Stimulated activated CD4-positive, alpha-beta T cell treated with anti-CD3 and anti-CD28 coated beads, Interleukin-1b, Interleukin-23, amount 100 ng/mL, for 24 hours (primary cell): ENCODE results near the gene TGFBRAP1.

Source experiments
- DNase-seq, 4 experiments: peaks; one replicate each; pipeline ENCODE4 v3.0.0-alpha.2; 2020; ENCODE audit warnings: low read depth in 4 of 4, low spot score in 1 of 4

The TGFBRAP1 gene

DNA sequence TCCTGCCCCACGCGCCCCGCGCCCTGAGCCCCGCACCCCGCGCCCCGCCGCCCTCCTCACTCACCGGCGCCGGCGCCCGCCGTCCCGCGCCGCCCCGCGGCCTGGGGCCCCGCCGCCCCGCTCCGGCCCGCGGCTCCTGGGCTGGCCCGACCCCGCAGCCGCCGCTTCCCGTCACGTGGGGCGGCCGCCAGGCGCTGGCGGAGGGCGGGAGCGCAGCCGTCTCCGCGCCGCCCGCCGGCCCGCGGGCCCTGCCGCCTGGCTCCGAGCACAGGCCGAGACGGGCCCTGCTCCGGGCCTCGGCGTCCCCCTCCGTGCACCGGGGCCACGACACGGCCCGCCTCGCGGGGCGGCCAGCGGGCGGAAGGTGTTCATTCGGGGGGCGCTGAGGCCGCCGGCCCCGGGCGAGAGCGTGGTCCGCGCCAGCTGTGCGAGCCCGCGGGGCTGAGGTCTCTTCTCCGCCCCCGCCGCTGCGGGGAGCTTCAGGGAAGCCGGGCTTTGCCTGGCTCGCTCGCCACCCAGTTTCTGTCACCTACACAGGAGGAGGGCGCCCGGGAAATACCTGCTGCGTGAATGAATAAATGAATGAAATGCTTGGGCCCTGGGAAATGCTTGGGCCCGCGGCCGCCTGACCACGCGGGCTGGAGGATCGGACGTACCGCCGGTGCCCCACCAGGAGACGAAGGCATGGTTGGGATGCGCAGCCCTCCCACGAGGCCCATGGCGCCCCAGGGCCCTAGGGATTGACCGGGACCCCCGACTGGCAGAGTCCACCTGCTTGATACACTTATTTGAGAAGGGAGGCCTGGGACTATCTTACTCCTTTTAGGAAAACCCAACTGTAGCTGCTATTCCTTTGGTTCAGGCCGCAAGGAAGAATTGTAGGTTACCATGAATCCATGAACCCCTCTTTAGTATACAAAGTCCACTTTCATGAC is at the start of gene TGFBRAP1:
TSS of gene TGFBRAP1 (minus strand) at position 175 of the 935 bp plus-strand sequence. CDS start 21,434 bp downstream, outside the sequence.
- peak in 3 of 4 experiments; percentile 20 to 51 (median 32) for DNase-seq

DNA sequence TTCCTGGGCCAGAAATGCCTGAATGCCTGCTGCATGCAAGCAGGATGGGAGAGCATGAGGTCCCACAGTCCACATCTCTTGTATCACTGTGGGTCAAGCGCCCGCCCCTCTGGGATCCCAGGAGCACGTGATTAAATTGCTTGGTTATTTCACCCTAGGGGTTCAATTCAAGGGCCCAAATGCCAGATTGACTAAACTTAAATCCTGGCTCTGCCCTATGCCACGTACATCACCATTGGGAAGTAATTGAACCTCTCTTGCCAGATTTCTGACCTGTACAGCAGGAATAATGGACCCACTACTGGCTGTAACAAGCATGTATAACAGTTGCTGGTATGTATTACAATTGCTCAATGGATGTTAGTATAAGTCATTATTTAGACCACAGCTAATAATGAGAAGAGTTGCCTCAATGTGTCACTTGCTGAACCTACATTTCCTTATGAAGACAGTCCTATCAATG is 49.4 kb upstream of the TGFBRAP1 start:
- DNase-seq: no peak

DNA sequence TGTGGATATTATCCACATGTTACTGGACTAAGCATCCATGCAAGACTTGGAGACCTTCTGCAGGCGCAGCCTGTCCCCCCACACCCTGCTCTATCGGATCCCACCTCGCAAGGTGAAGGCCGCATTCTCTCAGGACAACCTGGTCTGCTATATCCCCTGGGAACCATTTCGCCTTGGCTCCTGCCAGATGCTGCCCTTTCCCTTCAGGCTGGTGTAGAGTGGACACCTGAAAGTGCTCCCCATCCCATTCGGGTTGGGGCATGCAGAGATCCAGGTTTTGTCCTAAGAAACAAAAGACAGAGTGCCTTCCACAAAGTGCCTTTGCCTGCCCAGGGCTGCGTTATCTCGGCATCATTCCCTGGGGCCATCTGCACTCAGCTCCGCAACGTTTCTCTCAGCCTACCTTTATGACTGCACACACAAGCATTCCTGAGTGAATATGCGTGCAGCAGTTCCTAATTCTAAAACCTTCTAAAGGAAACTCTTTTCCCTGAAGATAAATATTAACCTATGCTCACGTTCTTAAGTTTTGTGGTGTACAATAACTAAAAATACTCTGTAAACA is 48.8 kb upstream of the TGFBRAP1 start:
- no peak for DNase-seq

GRCh38 chr2:105377871-105378270 is 48.3 kb upstream of the TGFBRAP1 start:
- DNase-seq: no peak

- DNase-seq: no peak
Observed at GRCh38 chr2:105376789-105377240, 47.3 kb upstream of the TGFBRAP1 start.

DNA sequence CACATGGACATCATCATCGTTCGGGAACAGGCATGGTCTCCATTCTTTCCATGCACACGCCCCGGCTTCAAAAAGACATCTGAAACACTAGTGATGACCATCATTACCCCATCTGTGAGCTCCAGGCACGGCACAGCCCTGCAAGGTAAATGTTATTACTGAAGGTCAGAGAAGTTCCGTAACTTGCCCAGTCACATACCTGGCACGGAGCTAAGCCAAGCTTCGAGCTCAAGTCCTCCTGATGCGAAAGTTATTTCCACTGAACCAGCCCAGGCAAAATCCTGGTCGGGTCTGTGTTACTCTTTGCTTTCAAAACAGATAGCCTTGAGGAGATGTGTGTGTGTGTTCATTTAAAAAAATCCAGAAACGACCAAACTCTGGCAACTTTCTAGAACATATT is 46.5 kb upstream of the TGFBRAP1 start:
- no peak for DNase-seq

- no peak for DNase-seq
Observed at GRCh38 chr2:105375001-105375561, 45.5 kb upstream of the TGFBRAP1 start.

- no peak for DNase-seq
Observed at GRCh38 chr2:105373895-105374401, 44.4 kb upstream of the TGFBRAP1 start.

DNA sequence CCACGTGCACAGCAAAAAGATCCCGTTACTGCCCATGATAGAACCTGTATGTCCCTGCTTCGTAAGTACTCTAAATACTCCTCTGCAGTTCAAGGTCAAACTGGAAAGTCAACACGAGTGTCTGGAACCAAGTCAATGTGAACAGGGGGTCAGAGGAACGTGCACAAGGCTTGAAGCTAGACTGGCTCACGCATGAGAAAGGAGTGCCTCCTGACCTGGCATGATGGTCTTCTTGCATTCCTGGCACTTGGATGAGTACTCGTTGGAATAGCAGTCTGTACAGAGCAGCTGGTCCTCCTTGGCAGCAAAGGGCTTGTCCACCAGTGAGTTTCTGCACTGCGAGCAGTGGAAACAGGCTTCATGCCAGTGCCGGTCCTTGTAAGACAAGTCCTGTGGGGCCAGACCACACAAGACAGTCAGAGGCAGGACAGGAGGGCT is 43.8 kb upstream of the TGFBRAP1 start:
- no peak for DNase-seq

DNA sequence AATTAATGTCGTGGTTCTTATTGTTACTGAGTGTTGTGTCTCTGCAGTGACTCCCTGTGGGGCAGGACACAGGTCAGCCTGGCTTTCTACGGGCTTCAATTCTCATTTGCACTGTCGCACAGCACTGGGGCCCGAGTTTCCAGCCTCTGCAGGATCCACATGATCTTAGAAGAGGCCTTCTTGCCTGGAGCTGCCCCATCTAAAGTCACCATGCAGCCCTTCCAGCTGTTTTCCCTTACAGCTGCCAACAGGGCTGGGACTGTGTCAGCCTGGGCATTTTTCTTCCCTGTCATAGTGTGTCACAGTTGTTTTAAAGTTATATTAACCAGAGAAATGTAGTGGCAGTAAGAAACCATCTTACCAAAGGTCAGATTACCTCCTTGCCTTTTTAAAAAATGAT is 42.3 kb upstream of the TGFBRAP1 start:
- DNase-seq: no peak

- DNase-seq: no peak
Observed at GRCh38 chr2:105371156-105371555, 41.6 kb upstream of the TGFBRAP1 start.

DNA sequence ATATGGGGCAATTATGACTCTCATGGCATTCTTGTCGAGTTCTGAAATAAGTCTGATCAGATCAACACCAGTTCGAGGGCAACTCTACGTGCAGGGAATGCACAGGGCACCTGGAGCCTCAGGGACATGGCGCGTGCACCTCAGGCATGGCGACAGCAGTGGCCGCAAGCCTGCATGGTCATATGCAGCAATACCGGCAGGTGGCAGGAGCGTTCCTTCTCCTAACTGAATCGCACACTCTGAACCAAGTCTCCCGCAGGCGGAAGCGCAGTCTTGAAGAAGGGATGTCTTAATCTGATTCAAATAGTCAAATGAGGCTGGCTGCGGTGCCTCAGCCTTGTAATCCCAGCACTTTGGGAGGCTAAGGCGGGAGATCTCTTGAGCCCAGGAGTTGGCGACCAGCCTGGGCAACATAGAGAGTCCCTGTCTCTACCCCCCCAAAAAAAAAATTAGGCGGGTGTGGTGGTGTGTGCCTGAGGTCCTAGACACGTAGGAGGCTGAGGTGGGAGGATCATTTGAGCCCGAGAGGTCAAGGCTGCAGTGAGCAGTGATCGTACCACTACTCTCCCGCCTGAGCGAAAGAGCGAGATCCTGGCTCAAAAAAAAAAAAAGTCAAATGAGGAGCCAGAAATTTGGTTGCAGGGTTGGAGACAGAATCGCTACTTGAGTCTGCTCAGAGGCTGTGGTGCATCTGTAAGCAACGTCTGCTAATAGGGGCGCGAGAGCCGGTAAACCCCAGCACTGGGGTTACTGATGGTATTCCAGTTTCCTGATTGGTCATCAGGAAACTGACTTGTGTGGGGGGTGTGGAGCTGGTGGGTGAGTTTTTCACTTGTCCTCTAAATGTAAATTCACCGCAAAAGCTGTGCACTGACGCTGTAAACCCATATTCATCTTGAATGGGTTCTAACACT is 40.5 kb upstream of the TGFBRAP1 start:
- DNase-seq: peak; percentile 75 to 78 (median 77)

GRCh38 chr2:105368759-105369408 is 39.3 kb upstream of the TGFBRAP1 start:
- DNase-seq: no peak

DNA sequence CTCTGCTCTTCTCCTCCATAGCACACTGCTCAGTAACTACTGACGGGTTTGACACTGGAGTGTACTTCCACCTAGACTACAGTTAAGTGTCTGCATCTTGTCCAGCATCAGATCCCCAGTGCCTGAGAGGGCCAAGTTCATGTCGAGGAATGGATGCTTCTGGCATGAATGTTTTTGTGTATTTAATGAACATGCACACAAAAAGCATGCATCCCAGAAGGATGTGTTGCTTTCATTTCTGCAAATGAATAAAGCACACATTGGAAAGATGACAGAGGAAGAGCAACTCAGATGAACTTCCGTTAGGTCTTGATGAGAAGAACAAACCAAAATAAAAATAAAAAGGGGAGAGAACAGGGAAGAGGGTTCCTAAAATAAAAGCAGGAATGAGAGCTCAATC is 35.7 kb upstream of the TGFBRAP1 start:
- no peak for DNase-seq

DNA sequence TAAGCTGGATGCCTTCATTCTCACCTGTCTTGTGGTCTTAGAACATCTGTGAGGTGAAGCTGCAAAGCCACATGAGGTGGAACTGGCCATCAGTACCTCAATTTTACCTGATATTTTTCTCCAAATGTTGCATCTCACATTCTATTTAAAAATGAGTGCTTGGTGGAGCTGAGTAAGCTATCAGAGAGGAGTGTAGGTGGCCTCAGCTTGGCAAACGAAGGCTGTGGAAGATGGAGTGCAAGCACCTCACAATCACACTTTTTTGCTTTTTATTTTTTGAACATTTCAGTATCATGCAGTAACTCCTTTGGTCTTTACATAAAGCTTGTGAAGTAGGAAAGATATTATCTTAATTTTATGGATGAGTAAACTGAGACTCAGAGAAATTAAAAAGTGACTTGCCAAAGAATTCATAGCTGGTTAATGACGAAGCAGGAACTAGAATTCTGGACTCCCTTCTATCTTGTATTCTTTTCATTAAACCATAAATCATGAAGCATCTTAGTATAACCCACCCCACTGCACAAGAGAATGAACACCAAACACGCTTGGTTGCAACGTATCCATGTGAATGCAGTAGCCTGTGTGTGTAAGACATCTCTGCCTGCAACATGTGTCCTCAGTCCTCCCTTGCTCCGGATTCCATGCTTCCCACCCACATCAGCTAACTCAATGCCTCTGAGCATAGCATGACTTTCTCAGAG is 35.1 kb upstream of the TGFBRAP1 start:
- no peak for DNase-seq

DNA sequence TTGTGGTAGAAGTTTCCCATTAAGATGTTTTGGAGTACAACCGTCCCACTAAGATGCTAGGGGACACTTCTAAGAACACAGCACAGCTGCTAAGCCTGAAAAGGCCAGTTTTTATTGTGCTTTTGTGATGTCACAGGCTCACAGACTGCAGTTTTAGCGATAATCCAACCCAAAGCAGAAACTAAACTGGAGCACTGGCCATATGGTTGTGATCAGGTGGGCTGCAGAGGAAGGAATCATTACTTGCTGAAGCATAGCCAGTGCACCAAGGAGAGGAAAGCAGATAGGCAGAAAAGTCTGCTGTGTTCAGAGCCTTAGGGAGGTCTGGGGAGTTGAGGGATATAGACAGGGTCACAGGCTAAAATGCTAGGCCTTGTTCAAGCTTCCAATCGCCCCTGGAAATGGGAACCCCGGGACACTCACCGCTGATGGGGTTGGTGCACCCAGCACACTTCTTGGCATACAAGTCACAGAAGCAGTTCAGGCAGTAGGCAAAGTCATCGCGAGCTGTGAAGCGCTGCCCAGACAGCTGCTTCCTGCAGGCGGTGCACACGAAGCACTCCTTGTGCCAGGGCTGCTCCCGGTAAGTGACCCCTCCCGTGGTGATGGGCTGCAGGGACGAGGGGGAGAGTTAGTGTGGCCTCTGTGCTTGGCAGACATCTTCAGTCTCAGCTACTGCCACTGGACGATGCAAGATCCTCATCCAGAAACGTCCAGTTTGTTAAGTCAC is 33.5 kb upstream of the TGFBRAP1 start:
- DNase-seq: no peak

DNA sequence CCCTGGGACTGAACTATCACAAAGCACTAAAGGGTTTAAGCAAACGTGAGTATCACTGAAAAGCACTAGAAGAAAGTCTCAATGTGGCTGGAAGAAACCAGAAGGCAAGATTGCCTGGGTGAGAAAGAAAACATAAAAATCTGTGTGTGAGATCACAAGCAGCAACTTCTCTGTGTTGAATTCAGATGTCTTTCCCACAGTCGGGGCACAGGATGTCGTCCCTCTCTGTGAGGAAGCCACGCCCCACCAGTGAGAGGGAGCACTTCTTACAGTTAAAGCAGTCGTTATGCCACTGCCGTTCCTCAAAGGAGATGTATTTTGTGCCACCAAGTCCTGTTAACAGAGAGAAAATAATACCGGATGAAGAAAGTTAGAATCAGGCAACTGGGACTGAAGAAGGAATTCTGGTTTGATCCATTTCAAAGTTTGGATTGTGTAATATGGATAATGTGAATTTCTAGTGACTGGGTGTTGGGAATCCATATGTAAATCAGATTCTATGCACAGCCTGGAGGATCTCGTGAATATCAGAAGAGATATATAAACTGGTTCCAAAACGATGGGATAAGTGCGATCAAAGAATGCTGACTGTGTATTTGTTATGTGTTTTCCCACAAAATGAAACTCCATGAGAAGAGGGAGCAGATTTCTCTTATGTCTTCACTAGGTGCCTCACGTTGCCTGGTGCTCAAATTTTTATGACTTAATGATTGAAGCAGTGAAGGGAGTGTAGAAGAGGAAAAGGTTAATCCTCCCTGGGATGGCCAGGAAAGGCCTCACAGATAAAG is 31.8 kb upstream of the TGFBRAP1 start:
- no peak for DNase-seq

- DNase-seq: no peak
Observed at GRCh38 chr2:105358593-105358992, 29.1 kb upstream of the TGFBRAP1 start.
